Neural progenitor cell (in vitro differentiated cells): Measurements from ENCODE around the gene CX3CL1. TPM values are rescaled to one million over a fixed set of nuclear protein-coding genes. Genes with fewer than 3 reads are reported as not detected.

ENCODE experiments used
- DNase-seq: peaks from one replicate; pipeline ENCODE4 v3.0.0-alpha.2; 2016; ENCODE audit warnings: low spot score
- H2AFZ ChIP-seq: fragments of 200-600 bp; sonication (generic); replicated peaks from 2 replicates; pipeline ENCODE4 v1.6.1; 2016; ENCODE audit warnings: antibody characterized with exemption
- H3F3A ChIP-seq: fragments of 200-600 bp; sonication (generic); 2 replicates; pipeline ENCODE4 v1.6.1; 2016; ENCODE audit warnings: antibody characterized with exemption, low read depth
- H3K27ac ChIP-seq: fragments of 200-600 bp; sonication (generic); 2 replicates; pipeline ENCODE4 v1.5.1; 2016; ENCODE audit warnings: mild to moderate bottlenecking
- H3K27me3 ChIP-seq: fragments of 200-600 bp; sonication (generic); 2 replicates; pipeline ENCODE4 v1.6.1; 2016; ENCODE audit warnings: mild to moderate bottlenecking, moderate library complexity
- H3K36me3 ChIP-seq: fragments of 200-600 bp; sonication (generic); 2 replicates; pipeline ENCODE4 v1.5.1; 2016
- H3K4me1 ChIP-seq: fragments of 200-600 bp; sonication (generic); 2 replicates; pipeline ENCODE4 v1.6.1; 2016; ENCODE audit warnings: mixed run types
- H3K4me2 ChIP-seq: fragments of 200-600 bp; sonication (generic); 2 replicates; pipeline ENCODE4 v1.6.1; 2016
- H3K4me3 ChIP-seq: fragments of 200-600 bp; sonication (generic); 2 replicates; pipeline ENCODE4 v1.5.1; 2016
- H3K79me2 ChIP-seq: fragments of 200-600 bp; sonication (generic); 2 replicates; pipeline ENCODE4 v1.6.1; 2016; ENCODE audit warnings: low read depth
- H3K9ac ChIP-seq: fragments of 200-600 bp; sonication (generic); 2 replicates; pipeline ENCODE4 v1.6.1; 2016
- H3K9me3 ChIP-seq: fragments of 200-600 bp; sonication (generic); 2 replicates; pipeline ENCODE4 v1.5.1; 2016; ENCODE audit warnings: low read depth
- H4K20me1 ChIP-seq: fragments of 200-600 bp; sonication (generic); 2 replicates; pipeline ENCODE4 v1.6.1; 2016; ENCODE audit warnings: low read depth
- H3K27ac Mint-ChIP-seq: 3 replicates; pipeline ENCODE4 v1.8.0; 2021; ENCODE audit warnings: mixed read lengths
- H3K27me3 Mint-ChIP-seq: 2 replicates; pipeline ENCODE4 v1.8.0; 2022; ENCODE audit warnings: low read depth, mild to moderate bottlenecking, inconsistent platforms, moderate library complexity, mixed read lengths; ENCODE audit not compliant: insufficient read depth
- H3K36me3 Mint-ChIP-seq: 3 replicates; pipeline ENCODE4 v1.8.0; 2021; ENCODE audit warnings: mixed read lengths
- H3K4me1 Mint-ChIP-seq: 3 replicates; pipeline ENCODE4 v1.8.0; 2021; ENCODE audit warnings: mixed read lengths
- H3K4me3 Mint-ChIP-seq: 3 replicates; pipeline ENCODE4 v1.8.0; 2021; ENCODE audit warnings: mild to moderate bottlenecking, moderate library complexity, mixed read lengths
- H3K9me3 Mint-ChIP-seq: 3 replicates; pipeline ENCODE4 v1.8.0; 2020; ENCODE audit warnings: mixed read lengths
- EZH2 ChIP-seq: fragments of 200-600 bp; sonication (generic); IDR thresholded peaks from 2 replicates; pipeline ENCODE4 v1.6.1; 2017; ENCODE audit warnings: antibody characterized with exemption, mild to moderate bottlenecking, moderate library complexity
- EZH2phosphoT487 ChIP-seq: fragments of 200-600 bp; sonication (generic); IDR thresholded peaks from 2 replicates; pipeline ENCODE4 v1.6.1; 2017; ENCODE audit warnings: antibody characterized with exemption
- total RNA-seq: library from RNA; depleted of rRNA; stranded (reverse); fragments of >200 nt; gene quantifications from 2 replicates; pipeline ENCODE4 v1.2.3, GENCODE V29; 2015; ENCODE audit warnings: low replicate concordance
- TF ChIP-seq, protein P1 (sequence below): fragments of 200-600 bp; sonication (generic); IDR thresholded peaks from 2 replicates; pipeline ENCODE4 v1.5.1; 2017; ENCODE audit warnings: antibody characterized with exemption, mild to moderate bottlenecking

CX3CL1 gene
- total RNA-seq, 1 donor from 2014 or later = 0.65 TPM

DNA sequence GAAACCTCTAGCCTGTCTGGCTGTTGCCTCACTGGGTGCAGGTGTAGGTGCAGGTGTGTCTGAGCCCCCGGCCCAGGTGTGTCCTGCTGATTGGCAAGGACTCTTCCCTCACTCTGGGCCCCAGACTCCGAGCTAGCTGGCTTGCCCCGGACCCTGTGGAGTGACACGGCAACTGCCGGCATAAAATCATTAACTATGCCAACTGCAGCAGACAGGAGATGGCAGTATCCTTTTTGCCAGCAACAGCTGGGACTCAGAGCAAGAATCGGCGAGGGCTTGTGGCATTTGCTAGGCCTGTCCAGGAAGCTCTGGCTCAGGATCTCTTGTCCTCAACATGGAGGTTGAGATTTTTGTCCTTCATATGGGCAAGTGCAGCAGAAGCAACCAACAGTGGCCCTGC, 54.1 kb downstream of the CX3CL1 start:
- H3K27ac ChIP-seq = no peak overlapping the region
- peaks cover 6% of the 10 kb centered on the region for H4K20me1 ChIP-seq
- peaks cover 10% of the 10 kb centered on the region for H3F3A ChIP-seq
- Mint-ChIP-seq H3K9me3 (no peaks in the 10 kb centered on the region), H3K4me1 (peaks cover 7% of the 10 kb centered on the region), H3K4me3 (no peak overlapping the region), H3K36me3 (peaks cover 27% of the 10 kb centered on the region), H3K27ac (no peak overlapping the region), H3K27me3 (no peaks in the 10 kb centered on the region)
- no peaks in the 10 kb centered on the region for H3K9me3 ChIP-seq
- H3K4me2 ChIP-seq = no peak overlapping the region
- H3K79me2 ChIP-seq = no peaks in the 10 kb centered on the region
- H3K4me3 ChIP-seq = no peak overlapping the region
- H3K4me1 ChIP-seq = peaks cover 11% of the 10 kb centered on the region
- TF ChIP-seq, protein P1, sequence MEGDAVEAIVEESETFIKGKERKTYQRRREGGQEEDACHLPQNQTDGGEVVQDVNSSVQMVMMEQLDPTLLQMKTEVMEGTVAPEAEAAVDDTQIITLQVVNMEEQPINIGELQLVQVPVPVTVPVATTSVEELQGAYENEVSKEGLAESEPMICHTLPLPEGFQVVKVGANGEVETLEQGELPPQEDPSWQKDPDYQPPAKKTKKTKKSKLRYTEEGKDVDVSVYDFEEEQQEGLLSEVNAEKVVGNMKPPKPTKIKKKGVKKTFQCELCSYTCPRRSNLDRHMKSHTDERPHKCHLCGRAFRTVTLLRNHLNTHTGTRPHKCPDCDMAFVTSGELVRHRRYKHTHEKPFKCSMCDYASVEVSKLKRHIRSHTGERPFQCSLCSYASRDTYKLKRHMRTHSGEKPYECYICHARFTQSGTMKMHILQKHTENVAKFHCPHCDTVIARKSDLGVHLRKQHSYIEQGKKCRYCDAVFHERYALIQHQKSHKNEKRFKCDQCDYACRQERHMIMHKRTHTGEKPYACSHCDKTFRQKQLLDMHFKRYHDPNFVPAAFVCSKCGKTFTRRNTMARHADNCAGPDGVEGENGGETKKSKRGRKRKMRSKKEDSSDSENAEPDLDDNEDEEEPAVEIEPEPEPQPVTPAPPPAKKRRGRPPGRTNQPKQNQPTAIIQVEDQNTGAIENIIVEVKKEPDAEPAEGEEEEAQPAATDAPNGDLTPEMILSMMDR = no peak
- TF ChIP-seq EZH2phosphoT487 = no peak
- TF ChIP-seq EZH2 = no peak
- H3K36me3 ChIP-seq = peaks cover 5% of the 10 kb centered on the region
- H3K9ac ChIP-seq = no peak overlapping the region
- no peak for DNase-seq
- no peak overlapping the region for H2AFZ ChIP-seq
- no peaks in the 10 kb centered on the region for H3K27me3 ChIP-seq

DNA sequence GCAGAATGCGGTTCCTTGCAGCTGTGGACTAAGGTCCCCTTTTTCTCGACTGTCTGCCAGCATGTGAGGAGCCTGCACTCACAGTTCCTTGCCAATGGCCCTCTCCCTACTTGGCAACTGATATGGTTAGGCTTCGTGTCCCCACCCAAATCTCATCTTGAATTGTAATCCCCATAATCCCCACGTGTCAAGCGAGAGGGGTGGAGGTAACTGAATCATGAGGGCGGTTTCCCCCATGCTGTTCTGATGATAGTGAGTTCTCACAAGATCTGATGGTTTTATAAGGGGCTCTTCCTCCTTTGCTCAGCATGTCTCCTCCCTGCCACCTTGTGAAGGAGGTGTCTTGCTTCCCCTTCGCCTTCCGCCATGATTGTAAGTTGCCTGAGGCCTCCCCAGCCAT, 55.0 kb downstream of the CX3CL1 start:
- Histone ChIP-seq H3K27ac (peak overlapping the region; percentile 46), H3K9me3 (no peaks in the 10 kb centered on the region), H3K4me1 (peaks cover 11% of the 10 kb centered on the region), H3K4me2 (no peak overlapping the region), H3K9ac (no peak overlapping the region), H3K36me3 (peaks cover 5% of the 10 kb centered on the region), H3K27me3 (no peaks in the 10 kb centered on the region), H2AFZ (no peak overlapping the region), H3K79me2 (no peaks in the 10 kb centered on the region), H3F3A (peaks cover 10% of the 10 kb centered on the region), H3K4me3 (no peak overlapping the region), H4K20me1 (peaks cover 6% of the 10 kb centered on the region)
- H3K36me3 Mint-ChIP-seq = peaks cover 27% of the 10 kb centered on the region
- peaks cover 5% of the 10 kb centered on the region for H3K4me1 Mint-ChIP-seq
- no peak overlapping the region for H3K27ac Mint-ChIP-seq
- H3K9me3 Mint-ChIP-seq = no peaks in the 10 kb centered on the region
- TF ChIP-seq EZH2phosphoT487 (no peak), EZH2 (no peak)
- TF ChIP-seq, protein P1 = no peak
- no peak for DNase-seq
- H3K27me3 Mint-ChIP-seq = no peaks in the 10 kb centered on the region
- H3K4me3 Mint-ChIP-seq = no peak overlapping the region

DNA sequence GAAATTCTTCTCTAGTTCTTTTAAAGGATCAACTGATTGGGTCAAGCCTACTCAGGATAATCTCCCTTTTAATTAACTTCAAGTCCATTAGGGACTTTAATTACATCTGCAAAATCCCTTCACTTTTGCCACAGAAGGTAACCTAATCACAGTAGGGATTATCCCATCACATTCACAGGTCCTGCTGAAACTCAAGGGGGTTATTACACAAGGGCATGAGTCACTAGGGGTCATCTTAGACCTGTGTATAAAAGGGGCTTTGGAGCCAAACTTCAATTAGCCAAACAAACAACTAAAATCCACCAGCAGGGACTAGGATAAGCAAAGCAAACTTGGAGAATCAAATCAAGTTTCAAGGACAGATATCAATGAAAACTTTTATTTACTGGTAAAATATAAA, 55.5 kb downstream of the CX3CL1 start:
- Histone ChIP-seq H3K27me3 (no peaks in the 10 kb centered on the region), H3K4me1 (peaks cover 11% of the 10 kb centered on the region), H3K36me3 (peaks cover 5% of the 10 kb centered on the region), H3K4me2 (no peak overlapping the region), H3K4me3 (no peak overlapping the region), H3K9me3 (no peaks in the 10 kb centered on the region), H2AFZ (no peak overlapping the region), H3K79me2 (no peaks in the 10 kb centered on the region), H3K9ac (no peak overlapping the region), H3F3A (peaks cover 10% of the 10 kb centered on the region), H3K27ac (peak overlapping the region; percentile 46), H4K20me1 (peaks cover 6% of the 10 kb centered on the region)
- DNase-seq = no peak
- Mint-ChIP-seq H3K36me3 (peaks cover 30% of the 10 kb centered on the region), H3K27me3 (no peaks in the 10 kb centered on the region), H3K4me3 (no peak overlapping the region), H3K27ac (no peak overlapping the region), H3K4me1 (no peaks in the 10 kb centered on the region), H3K9me3 (no peaks in the 10 kb centered on the region)
- TF ChIP-seq, protein P1 = no peak
- TF ChIP-seq EZH2phosphoT487 (no peak), EZH2 (no peak)
